Mesenchymal stem cell (in vitro differentiated cells and primary cell): Measurements from ENCODE around the gene FAM120B.

Experiments used
- DNase-seq: peaks from one replicate; pipeline ENCODE4 v3.0.0-alpha.2; 2013
- H2AFZ ChIP-seq: one replicate; pipeline ENCODE4 v1.6.1; 2013; ENCODE audit warnings: low read depth, mild to moderate bottlenecking, control low read depth, inconsistent platforms, low read length, moderate library complexity
- H2AK5ac ChIP-seq: 2 replicates; pipeline ENCODE4 v1.6.1; 2013; ENCODE audit warnings: low read length, moderate library complexity, mild to moderate bottlenecking, inconsistent platforms; ENCODE audit not compliant: severe bottlenecking
- H2BK120ac ChIP-seq: one replicate; pipeline ENCODE4 v1.6.1; 2013; ENCODE audit warnings: low read depth, mild to moderate bottlenecking, inconsistent platforms, low read length, moderate library complexity
- H2BK12ac ChIP-seq, 2 experiments: one replicate each; pipeline ENCODE4 v1.6.1; 2013; ENCODE audit warnings: inconsistent platforms in 2 of 2, low read length in 2 of 2, mild to moderate bottlenecking in 2 of 2, moderate library complexity in 2 of 2, control low read depth in 1 of 2
- H2BK15ac ChIP-seq: one replicate; pipeline ENCODE4 v1.6.1; 2013; ENCODE audit warnings: mild to moderate bottlenecking, low read depth, inconsistent platforms; ENCODE audit not compliant: poor library complexity, severe bottlenecking
- H2BK5ac ChIP-seq: 2 replicates; pipeline ENCODE4 v1.6.1; 2013; ENCODE audit warnings: low read depth, mild to moderate bottlenecking, low read length, control low read depth, inconsistent platforms; ENCODE audit not compliant: poor library complexity, severe bottlenecking
- H3K14ac ChIP-seq, 2 experiments: one replicate each; pipeline ENCODE4 v1.6.1; 2013; ENCODE audit warnings: inconsistent platforms in 2 of 2, low read length in 2 of 2, control low read depth in 1 of 2, mild to moderate bottlenecking in 1 of 2, moderate library complexity in 1 of 2
- H3K18ac ChIP-seq, 2 experiments: one replicate each; pipeline ENCODE4 v1.6.1; 2013; ENCODE audit warnings: inconsistent platforms in 2 of 2, low read length in 2 of 2, control low read depth in 1 of 2, low read depth in 1 of 2, mild to moderate bottlenecking in 1 of 2
- H3K23ac ChIP-seq, 2 experiments: one replicate each; pipeline ENCODE4 v1.6.1; 2013; ENCODE audit warnings: inconsistent platforms in 2 of 2, low read length in 2 of 2, mild to moderate bottlenecking in 2 of 2, moderate library complexity in 2 of 2, control low read depth in 1 of 2
- H3K27ac ChIP-seq: 2 replicates; pipeline ENCODE4 v1.5.1; 2013; ENCODE audit warnings: mild to moderate bottlenecking, moderate library complexity, low read length, control low read depth, inconsistent platforms; ENCODE audit not compliant: poor library complexity, severe bottlenecking
- H3K27me3 ChIP-seq, 2 experiments: 2 replicates each; pipeline versions ENCODE4 v1.6.1 to v1.7.0; 2013; ENCODE audit warnings: low read length in 2 of 2, mild to moderate bottlenecking in 2 of 2, moderate library complexity in 2 of 2, control low read depth in 1 of 2, inconsistent platforms in 1 of 2; ENCODE audit not compliant: control insufficient read depth in 1 of 2, insufficient read depth in 1 of 2
- H3K36me3 ChIP-seq, 2 experiments: 2 replicates each; pipeline versions ENCODE4 v1.6.1 to v1.7.0; 2013; ENCODE audit warnings: low read length in 2 of 2, control low read depth in 1 of 2, inconsistent platforms in 1 of 2, low read depth in 1 of 2, mild to moderate bottlenecking in 1 of 2; ENCODE audit not compliant: insufficient read depth in 2 of 2, control insufficient read depth in 1 of 2
- H3K4ac ChIP-seq, 2 experiments: one replicate each; pipeline ENCODE4 v1.6.1; 2013; ENCODE audit warnings: inconsistent platforms in 2 of 2, low read length in 2 of 2, mild to moderate bottlenecking in 2 of 2, moderate library complexity in 2 of 2, control low read depth in 1 of 2, low read depth in 1 of 2
- H3K4me1 ChIP-seq: 2 replicates; pipeline ENCODE4 v1.6.1; 2013; ENCODE audit warnings: low read depth, low read length, control low read depth; ENCODE audit not compliant: control insufficient read depth, insufficient read depth
- H3K4me2 ChIP-seq: 2 replicates; pipeline ENCODE4 v1.6.1; 2013; ENCODE audit warnings: low read length, mild to moderate bottlenecking, inconsistent platforms; ENCODE audit not compliant: poor library complexity, severe bottlenecking
- H3K4me3 ChIP-seq, 2 experiments: 2 replicates each; pipeline versions ENCODE4 v1.5.1 to v1.7.0; 2013; ENCODE audit warnings: low read length in 2 of 2, mild to moderate bottlenecking in 2 of 2, control low read depth in 1 of 2, low read depth in 1 of 2; ENCODE audit not compliant: insufficient read depth in 1 of 2
- H3K79me1 ChIP-seq: replicated peaks from 2 replicates; pipeline ENCODE4 v1.6.1; 2013; ENCODE audit warnings: mild to moderate bottlenecking, control low read depth, low read length, inconsistent platforms; ENCODE audit not compliant: poor library complexity, severe bottlenecking
- H3K9ac ChIP-seq: 2 replicates; pipeline ENCODE4 v1.7.0; 2013; ENCODE audit warnings: mild to moderate bottlenecking, low read length, moderate library complexity
- H3K9me3 ChIP-seq: 2 replicates; pipeline ENCODE4 v1.7.0; 2013; ENCODE audit warnings: mild to moderate bottlenecking, low read length; ENCODE audit not compliant: control insufficient read depth
- H4K8ac ChIP-seq: one replicate; pipeline ENCODE4 v1.6.1; 2013; ENCODE audit warnings: inconsistent platforms, mild to moderate bottlenecking, low read length, moderate library complexity
- H4K91ac ChIP-seq: one replicate; pipeline ENCODE4 v1.6.1; 2013; ENCODE audit warnings: mild to moderate bottlenecking, low read length, inconsistent platforms
- WGBS: methylation state at CpG from one replicate; pipeline ENCODE4 v1.1.7; 2013; ENCODE audit warnings: mixed read lengths; 5-methylcytosine and 5-hydroxymethylcytosine counted together

Gene FAM120B

GRCh38 chr6:170273681-170274080 is 32.9 kb upstream of the FAM120B start:
- Histone ChIP-seq H2BK120ac (no peak overlapping the region), H3K4me1 (peaks cover 7% of the 10 kb centered on the region), H3K9ac (no peak overlapping the region), H3K14ac (no peak overlapping the region), H4K91ac (no peak overlapping the region), H3K23ac (no peak overlapping the region), H3K79me1 (no peaks in the 10 kb centered on the region), H2AFZ (no peak overlapping the region), H3K27me3 (peaks cover 34 to 35% of the 10 kb centered on the region in 2 experiments), H3K36me3 (no peaks in the 10 kb centered on the region), H3K4me2 (no peak overlapping the region), H3K18ac (no peak overlapping the region), H2BK5ac (no peak overlapping the region), H3K4me3 (no peak overlapping the region), H4K8ac (no peak overlapping the region), H2BK12ac (no peak overlapping the region), H2BK15ac (no peak overlapping the region), H3K27ac (no peak overlapping the region), H3K4ac (no peak overlapping the region), H2AK5ac (no peak overlapping the region), H3K9me3 (no peaks in the 10 kb centered on the region)
- DNase-seq = no peak
- 81% methylated on average over 7 of the region's 7 CpGs for WGBS

GRCh38 chr6:170274713-170275560 is 31.6 kb upstream of the FAM120B start:
- Histone ChIP-seq H3K18ac (no peak overlapping the region), H2BK5ac (no peak overlapping the region), H3K4me2 (no peak overlapping the region), H2BK15ac (no peak overlapping the region), H3K27me3 (peaks cover 30 to 38% of the 10 kb centered on the region in 2 experiments), H3K4me1 (peaks cover 3% of the 10 kb centered on the region), H3K9ac (no peak overlapping the region), H3K4me3 (no peak overlapping the region), H3K23ac (no peak overlapping the region), H2BK12ac (no peak overlapping the region), H4K91ac (no peak overlapping the region), H3K9me3 (no peaks in the 10 kb centered on the region), H3K14ac (no peak overlapping the region), H2AK5ac (no peak overlapping the region), H3K27ac (no peak overlapping the region), H2BK120ac (no peak overlapping the region), H3K36me3 (no peaks in the 10 kb centered on the region), H3K79me1 (no peaks in the 10 kb centered on the region), H3K4ac (no peak overlapping the region), H4K8ac (no peak overlapping the region), H2AFZ (no peak overlapping the region)
- no peak for DNase-seq
- 90% methylated on average over 35 of the region's 36 CpGs for WGBS

- H3K4me2 ChIP-seq = no peak overlapping the region
- peak overlapping the region in 1 of 2 experiments; percentile 12 for H3K4me3 ChIP-seq
- H3K4ac ChIP-seq = no peak overlapping the region
- peaks cover 2% of the 10 kb centered on the region for H3K4me1 ChIP-seq
- H3K9ac ChIP-seq = peak overlapping the region; percentile 57
- H2BK12ac ChIP-seq = no peak overlapping the region
- no peak overlapping the region for H2BK5ac ChIP-seq
- H3K9me3 ChIP-seq = no peaks in the 10 kb centered on the region
- H2AFZ ChIP-seq = no peak overlapping the region
- H2BK120ac ChIP-seq = no peak overlapping the region
- no peak overlapping the region for H3K23ac ChIP-seq
- DNase-seq = no peak
- peaks cover 30 to 44% of the 10 kb centered on the region in 2 experiments for H3K27me3 ChIP-seq
- no peak overlapping the region for H2BK15ac ChIP-seq
- H4K8ac ChIP-seq = no peak overlapping the region
- no peaks in the 10 kb centered on the region for H3K36me3 ChIP-seq
- no peak overlapping the region for H3K27ac ChIP-seq
- WGBS = 87% methylated on average over 28 of the region's 29 CpGs
- no peak overlapping the region for H3K14ac ChIP-seq
- no peaks in the 10 kb centered on the region for H3K79me1 ChIP-seq
- no peak overlapping the region for H2AK5ac ChIP-seq
- no peak overlapping the region for H3K18ac ChIP-seq
- H4K91ac ChIP-seq = no peak overlapping the region
These were observed 30.0 kb upstream of the FAM120B start for GRCh38 chr6:170276369-170277057.
